ENCODE measurements around the gene SAP25. TPM values are rescaled to one million over a fixed set of nuclear protein-coding genes. Genes with fewer than 3 reads are reported as not detected.

The SAP25 gene
- 9.1 and 11.2 TPM in 2 replicates for total RNA-seq

DNA sequence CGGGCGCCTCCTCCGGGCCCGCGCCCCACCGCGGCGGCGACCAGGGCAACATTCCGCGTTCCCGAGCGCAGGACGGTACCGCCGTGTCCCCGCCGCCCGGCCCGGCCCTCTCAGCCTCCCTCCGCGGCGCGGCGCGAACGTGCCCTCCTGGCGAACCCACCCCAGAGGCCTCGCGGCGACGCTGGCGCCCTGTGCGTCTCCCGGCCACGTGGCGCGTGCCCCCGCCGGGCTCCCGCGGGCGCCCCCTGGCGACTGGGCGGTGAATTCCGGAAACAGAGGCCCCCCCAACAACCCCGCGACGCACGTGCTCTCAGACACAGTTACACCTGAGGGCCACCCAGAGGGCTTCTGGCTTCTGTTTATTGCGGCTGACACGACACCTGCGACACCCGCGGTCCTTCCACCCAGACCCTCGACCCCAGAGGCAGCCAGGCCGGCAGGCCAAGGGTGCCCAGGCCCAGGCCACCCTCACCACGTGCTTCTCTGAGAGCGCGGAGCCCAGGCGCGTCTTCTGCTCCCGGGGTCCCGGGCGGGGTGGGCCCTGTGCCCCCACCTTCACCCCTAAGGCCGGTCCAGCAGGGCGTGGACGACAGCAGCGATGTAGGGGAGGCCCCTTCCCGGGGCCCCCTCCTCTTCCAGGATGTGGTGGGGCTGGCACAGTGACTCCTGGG is at the start of gene SAP25:
Gene SAP25, minus strand, starts transcription at position 210 of the 671 bp plus-strand sequence. Its CDS starts 158 bp downstream, at position 52.
- no peak within 1 kb of the TSS for H3K4me3 Mint-ChIP-seq
- intact Hi-C loops (cut with micrococcal nuclease): no loop called here
- H3K4me1 Mint-ChIP-seq (ENCODE audit: low read depth): peaks cover 12% of the 10 kb centered on the region
- H3K27me3 Mint-ChIP-seq (ENCODE audit: insufficient read depth): peaks cover 7% of the 10 kb centered on the region
- no peaks in the 10 kb centered on the region for H3K9me3 Mint-ChIP-seq
- DNase-seq (ENCODE audit: low spot score): no peak
- H3K27ac Mint-ChIP-seq: no peak within 1 kb of the TSS
- H3K36me3 Mint-ChIP-seq (ENCODE audit: low read depth): peaks cover 7% of the 10 kb centered on the region

DNA sequence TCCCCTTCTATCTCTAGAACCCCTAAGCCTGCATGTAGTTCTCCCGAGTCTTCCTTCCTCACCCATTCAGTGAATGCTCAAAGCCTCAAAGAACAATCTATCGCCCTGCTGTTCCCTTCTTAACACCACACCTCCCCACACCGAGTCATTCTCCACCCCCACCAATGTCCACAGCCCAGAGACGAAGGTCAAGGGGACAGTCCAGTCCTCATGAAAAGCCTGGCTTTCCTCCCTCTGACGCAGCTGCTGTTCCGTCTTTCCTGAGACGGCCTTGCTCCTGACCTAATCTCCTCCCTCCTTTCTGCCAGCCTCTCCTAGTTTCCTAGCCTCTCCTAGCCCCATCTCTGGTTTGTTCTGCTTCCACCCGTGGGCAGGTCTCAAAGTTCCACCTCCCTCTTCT is 47.9 kb upstream of the SAP25 start:
- intact Hi-C loops (cut with micrococcal nuclease): no loop called here
- H3K9me3 Mint-ChIP-seq: no peaks in the 10 kb centered on the region
- H3K4me3 Mint-ChIP-seq: no peak overlapping the region
- peaks cover 28% of the 10 kb centered on the region for H3K4me1 Mint-ChIP-seq (ENCODE audit: low read depth)
- H3K27ac Mint-ChIP-seq: no peak overlapping the region
- DNase-seq (ENCODE audit: low spot score): no peak
- H3K36me3 Mint-ChIP-seq (ENCODE audit: low read depth): peaks cover 14% of the 10 kb centered on the region
- no peaks in the 10 kb centered on the region for H3K27me3 Mint-ChIP-seq (ENCODE audit: insufficient read depth)

DNA sequence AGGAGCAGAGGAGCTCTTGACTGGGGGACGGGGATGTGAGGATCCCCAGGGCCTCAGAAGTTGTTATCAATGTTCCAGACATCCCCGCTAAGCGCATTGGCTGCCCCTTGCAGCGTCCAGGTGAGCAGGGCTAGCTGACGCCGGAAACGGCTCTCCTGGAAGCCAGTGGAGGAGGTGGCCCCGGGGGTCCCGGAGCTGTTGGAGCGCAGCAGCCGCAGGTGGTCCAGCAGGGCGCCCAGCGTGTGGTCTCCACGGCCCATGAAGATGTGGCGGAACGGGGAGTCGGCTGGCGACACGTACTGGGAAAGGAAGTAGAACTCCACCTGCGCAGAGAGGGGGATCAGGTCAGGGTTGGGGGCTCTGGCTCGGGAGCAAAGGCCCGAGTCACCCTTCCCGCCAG is 47.1 kb upstream of the SAP25 start:
- peaks cover 21% of the 10 kb centered on the region for H3K4me1 Mint-ChIP-seq (ENCODE audit: low read depth)
- DNase-seq (ENCODE audit: low spot score): no peak
- H3K4me3 Mint-ChIP-seq: no peak overlapping the region
- intact Hi-C loops (cut with micrococcal nuclease): no loop called here
- no peaks in the 10 kb centered on the region for H3K27me3 Mint-ChIP-seq (ENCODE audit: insufficient read depth)
- peaks cover 16% of the 10 kb centered on the region for H3K36me3 Mint-ChIP-seq (ENCODE audit: low read depth)
- no peak overlapping the region for H3K27ac Mint-ChIP-seq
- no peaks in the 10 kb centered on the region for H3K9me3 Mint-ChIP-seq

DNA sequence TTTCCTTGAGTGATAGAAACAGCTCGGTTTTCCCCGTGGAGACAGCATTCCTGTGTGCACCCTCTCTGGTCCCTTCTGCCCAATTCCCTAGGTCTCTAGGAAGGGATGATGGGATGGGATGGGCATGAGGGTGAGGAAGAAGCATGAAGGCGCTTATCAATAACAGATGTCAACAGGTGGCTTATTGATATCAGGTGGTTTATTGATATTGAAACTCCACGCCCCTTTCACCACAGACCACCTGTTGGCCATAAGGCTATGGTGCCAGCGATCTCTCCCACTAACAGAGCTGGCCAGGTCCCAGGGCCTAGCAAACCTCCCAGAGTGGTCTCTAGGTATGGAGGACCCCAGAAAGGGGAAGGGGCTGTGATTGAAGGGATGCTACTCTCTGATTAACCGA is 46.5 kb upstream of the SAP25 start:
- no peak overlapping the region for H3K4me3 Mint-ChIP-seq
- H3K27me3 Mint-ChIP-seq (ENCODE audit: insufficient read depth): no peaks in the 10 kb centered on the region
- DNase-seq (ENCODE audit: low spot score): no peak
- H3K9me3 Mint-ChIP-seq: no peaks in the 10 kb centered on the region
- H3K36me3 Mint-ChIP-seq (ENCODE audit: low read depth): peaks cover 16% of the 10 kb centered on the region
- peaks cover 16% of the 10 kb centered on the region for H3K4me1 Mint-ChIP-seq (ENCODE audit: low read depth)
- intact Hi-C loops (cut with micrococcal nuclease): no loop called here
- H3K27ac Mint-ChIP-seq: no peak overlapping the region

DNA sequence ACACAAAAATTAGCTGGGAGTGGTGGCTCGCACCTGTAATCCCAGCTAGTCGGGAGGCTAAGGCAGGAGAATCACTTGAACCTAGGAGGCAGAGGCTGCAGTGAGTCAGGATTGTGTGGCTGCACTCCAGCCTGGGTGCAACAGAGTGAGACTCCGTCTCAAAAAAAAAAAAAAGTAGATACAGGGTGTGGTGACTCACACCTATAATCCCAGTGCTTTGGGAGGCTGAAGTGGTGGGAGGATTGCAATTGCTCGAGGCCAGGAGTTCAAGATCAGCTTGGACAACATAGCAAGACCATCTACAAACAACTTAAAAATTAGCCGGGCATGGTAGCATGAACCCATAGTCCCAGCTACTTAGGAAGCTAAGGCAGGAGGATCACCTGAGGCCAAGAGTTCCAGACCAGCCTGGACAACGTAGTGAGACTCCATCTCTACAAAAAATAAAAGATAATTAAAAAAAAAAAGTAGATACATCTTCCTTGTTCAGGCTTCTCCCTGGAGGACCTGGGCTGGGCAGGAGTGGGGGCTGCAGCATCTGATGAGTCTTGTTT is 40.7 kb upstream of the SAP25 start:
- no peak overlapping the region for H3K27ac Mint-ChIP-seq
- H3K36me3 Mint-ChIP-seq (ENCODE audit: low read depth): peaks cover 9% of the 10 kb centered on the region
- no peak for DNase-seq (ENCODE audit: low spot score)
- H3K4me3 Mint-ChIP-seq: no peak overlapping the region
- intact Hi-C loops (cut with micrococcal nuclease): no loop called here
- H3K27me3 Mint-ChIP-seq (ENCODE audit: insufficient read depth): peaks cover 6% of the 10 kb centered on the region
- H3K4me1 Mint-ChIP-seq (ENCODE audit: low read depth): peaks cover 22% of the 10 kb centered on the region
- H3K9me3 Mint-ChIP-seq: no peaks in the 10 kb centered on the region

DNA sequence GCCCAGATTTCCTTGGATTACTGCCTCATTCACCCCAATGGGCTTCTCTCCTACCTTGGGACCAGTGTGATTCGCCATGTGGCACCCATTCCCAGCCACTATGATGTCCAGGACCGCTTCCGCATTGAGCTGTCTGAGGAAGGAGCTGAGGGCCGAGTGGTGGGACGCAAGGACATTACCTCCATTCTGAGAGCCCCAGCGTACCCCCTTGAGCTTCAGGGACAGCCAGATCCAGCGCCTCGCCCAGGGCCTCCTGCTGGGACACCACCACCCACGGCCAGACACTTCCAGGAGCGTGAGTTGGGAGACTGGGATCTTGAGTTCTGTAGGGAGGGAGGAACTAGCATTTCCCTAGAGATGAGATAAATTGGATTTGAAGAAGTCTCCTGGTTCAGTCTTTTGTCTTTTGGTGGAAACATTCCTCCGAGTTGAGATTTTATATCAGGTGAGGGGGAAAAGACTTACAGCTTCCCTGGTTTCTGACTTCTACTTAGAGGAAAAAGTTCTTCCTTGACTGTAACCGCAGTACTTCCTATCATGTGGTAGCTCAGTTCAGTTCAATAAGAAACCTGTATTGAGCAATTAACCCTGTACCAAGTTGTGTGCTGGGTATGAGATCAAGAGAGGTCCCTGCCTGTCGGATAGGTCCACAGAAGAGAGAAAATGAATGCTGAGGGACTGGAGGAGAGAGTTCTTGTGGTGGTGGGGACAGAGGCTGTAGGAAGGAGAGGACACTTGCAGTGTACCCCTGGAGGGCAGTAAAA is 39.9 kb upstream of the SAP25 start:
- Mint-ChIP-seq H3K4me1 (ENCODE audit: low read depth) (peaks cover 22% of the 10 kb centered on the region), H3K27ac (no peak overlapping the region), H3K4me3 (peak overlapping the region; percentile 85), H3K27me3 (ENCODE audit: insufficient read depth) (peaks cover 7% of the 10 kb centered on the region), H3K36me3 (ENCODE audit: low read depth) (peaks cover 9% of the 10 kb centered on the region), H3K9me3 (no peaks in the 10 kb centered on the region)
- DNase-seq (ENCODE audit: low spot score): no peak
- intact Hi-C loops (cut with micrococcal nuclease): loop anchor here (2.0 kb wide), 2 partner anchors 69 to 185 kb away; partner anchors contain the start of genes MEPCE and ZCWPW1

DNA sequence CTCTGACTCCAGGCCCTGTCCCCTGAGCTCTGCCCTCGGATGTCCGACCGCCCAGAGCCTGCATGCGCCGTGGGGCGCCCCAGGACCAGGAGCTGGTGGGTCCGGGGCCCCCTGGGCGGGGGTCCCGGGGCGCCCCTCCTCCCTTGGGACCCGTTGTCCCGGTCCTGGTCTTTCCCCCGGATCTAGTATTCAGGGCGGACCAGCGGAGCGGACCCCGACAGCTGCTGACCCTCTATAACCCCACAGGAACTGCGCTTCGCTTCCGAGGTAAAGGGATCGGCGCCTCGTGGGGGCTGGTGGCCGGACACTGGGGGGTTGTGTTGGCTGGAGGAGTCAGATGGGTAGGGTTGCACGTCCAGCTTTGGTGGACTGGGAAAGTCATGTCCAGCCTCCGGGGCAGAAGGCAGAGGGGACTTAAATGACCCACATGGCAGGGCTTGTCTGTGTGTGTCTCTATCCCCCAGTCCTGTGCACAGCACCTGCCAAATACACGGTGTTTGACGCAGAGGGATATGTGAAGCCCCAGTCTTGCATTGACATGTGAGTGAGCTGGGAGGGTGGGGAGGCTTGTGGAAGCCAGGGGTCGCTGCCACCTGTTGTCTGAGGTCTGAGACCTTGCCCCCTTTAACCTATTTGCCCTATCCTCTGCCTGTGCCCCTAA is 39.2 kb upstream of the SAP25 start:
- Mint-ChIP-seq H3K4me3 (peak overlapping the region; percentile 85), H3K4me1 (ENCODE audit: low read depth) (peaks cover 22% of the 10 kb centered on the region), H3K36me3 (ENCODE audit: low read depth) (peaks cover 9% of the 10 kb centered on the region), H3K9me3 (no peaks in the 10 kb centered on the region), H3K27me3 (ENCODE audit: insufficient read depth) (peaks cover 7% of the 10 kb centered on the region), H3K27ac (no peak overlapping the region)
- no peak for DNase-seq (ENCODE audit: low spot score)
- intact Hi-C loops (cut with micrococcal nuclease): loop anchor here (1.0 to 2.0 kb wide), 11 partner anchors 9 to 239 kb away; partner anchors contain the start of genes FBXO24, GNB2, LRCH4 and MEPCE

DNA sequence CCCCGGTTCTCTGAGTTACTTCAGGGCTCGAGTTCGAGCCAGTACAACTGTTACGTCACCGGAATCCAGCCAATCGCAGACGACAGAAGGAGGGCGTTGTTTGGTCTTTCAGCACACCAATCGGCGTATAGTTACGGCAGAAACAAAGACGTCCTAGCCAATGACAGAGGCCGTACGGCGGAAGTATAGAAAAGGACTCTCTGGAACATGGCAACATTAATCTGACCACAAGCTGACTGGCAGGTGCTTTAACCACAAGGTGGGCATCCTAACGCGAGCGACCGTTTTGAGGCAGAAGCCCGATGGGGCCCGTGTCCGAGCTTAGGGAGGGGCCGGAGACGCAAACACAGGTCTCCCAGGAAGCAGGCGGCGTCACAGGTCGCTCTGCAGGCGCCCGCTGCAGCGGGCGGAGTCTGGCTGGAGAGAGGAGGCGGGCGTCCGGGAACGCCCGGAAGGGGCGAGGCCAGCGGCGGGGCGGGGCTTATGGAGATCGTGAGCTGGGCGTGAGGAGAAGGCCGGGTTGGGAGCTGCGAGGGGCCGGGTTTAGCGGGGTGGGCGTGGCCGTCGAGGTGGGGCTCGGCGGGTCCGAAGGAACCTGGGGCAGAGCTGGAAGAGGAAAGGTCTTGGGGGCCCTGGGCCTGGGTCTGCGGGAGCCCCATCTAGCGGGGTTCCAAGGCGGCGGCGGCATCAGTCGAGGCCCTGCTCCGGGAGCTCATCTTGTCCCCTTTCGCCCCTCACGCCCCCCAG is 38.5 kb upstream of the SAP25 start, which contains the start of gene MOSPD3:
Gene MOSPD3, plus strand, starts transcription at position 558 of the 747 bp plus-strand sequence. CDS start 252 bp downstream, outside the sequence.
- intact Hi-C loops (cut with micrococcal nuclease): loop anchor here (1.0 to 2.0 kb wide), 11 partner anchors 8 to 240 kb away; partner anchors contain the start of genes FBXO24, GNB2, LRCH4 and MEPCE
- peak; percentile 97 for DNase-seq (ENCODE audit: low spot score)
- Mint-ChIP-seq H3K9me3 (no peaks in the 10 kb centered on the region), H3K27ac (peak within 1 kb of the TSS; percentile 100), H3K36me3 (ENCODE audit: low read depth) (peaks cover 9% of the 10 kb centered on the region), H3K27me3 (ENCODE audit: insufficient read depth) (peaks cover 8% of the 10 kb centered on the region), H3K4me3 (peak within 1 kb of the TSS; percentile 98), H3K4me1 (ENCODE audit: low read depth) (peaks cover 22% of the 10 kb centered on the region)

DNA sequence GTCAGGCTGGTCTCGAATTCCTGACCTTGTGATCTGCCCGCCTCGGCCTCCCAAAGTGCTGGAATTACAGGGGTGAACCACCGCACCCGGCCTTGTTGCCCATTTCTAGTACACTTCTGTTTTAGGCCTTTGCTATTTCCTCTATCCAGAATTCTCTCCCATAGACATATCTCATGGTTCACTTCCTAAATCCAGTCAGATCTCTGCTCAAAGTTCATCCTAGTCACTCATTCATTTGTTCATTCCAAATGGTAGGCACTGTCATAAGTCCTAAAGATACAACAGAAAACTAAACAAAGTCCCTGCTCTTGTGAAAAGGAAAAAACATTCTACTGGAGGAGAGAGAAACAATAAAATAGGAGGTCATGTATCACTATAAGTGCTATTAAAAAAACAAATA is 36.3 kb upstream of the SAP25 start:
- H3K4me3 Mint-ChIP-seq: no peak overlapping the region
- peaks cover 30% of the 10 kb centered on the region for H3K4me1 Mint-ChIP-seq (ENCODE audit: low read depth)
- peaks cover 19% of the 10 kb centered on the region for H3K27me3 Mint-ChIP-seq (ENCODE audit: insufficient read depth)
- H3K27ac Mint-ChIP-seq: no peak overlapping the region
- no peak for DNase-seq (ENCODE audit: low spot score)
- peaks cover 3% of the 10 kb centered on the region for H3K36me3 Mint-ChIP-seq (ENCODE audit: low read depth)
- H3K9me3 Mint-ChIP-seq: no peaks in the 10 kb centered on the region
- intact Hi-C loops (cut with micrococcal nuclease): no loop called here

DNA sequence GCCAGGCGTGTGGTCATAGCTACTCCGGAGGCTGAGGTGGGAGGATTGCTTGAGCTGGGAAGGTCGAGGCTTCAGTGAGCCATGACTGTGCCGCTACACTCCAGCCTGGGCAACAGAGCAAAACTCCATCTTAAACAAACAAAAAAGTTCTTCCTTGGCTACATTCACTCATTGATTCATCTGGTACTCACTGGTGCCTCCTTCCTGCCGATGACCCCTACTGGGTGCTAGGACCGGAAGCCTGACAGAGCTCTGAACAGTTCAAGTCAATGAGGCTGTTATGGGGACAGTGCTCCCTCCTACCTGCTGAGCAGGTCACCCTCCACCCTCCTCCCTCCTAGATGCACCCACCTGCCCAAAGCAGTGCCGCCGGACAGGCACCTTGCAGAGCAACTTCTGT is 33.4 kb upstream of the SAP25 start:
- H3K27ac Mint-ChIP-seq: no peak overlapping the region
- H3K27me3 Mint-ChIP-seq (ENCODE audit: insufficient read depth): peaks cover 19% of the 10 kb centered on the region
- H3K4me3 Mint-ChIP-seq: no peak overlapping the region
- no peak for DNase-seq (ENCODE audit: low spot score)
- H3K4me1 Mint-ChIP-seq (ENCODE audit: low read depth): peaks cover 20% of the 10 kb centered on the region
- intact Hi-C loops (cut with micrococcal nuclease): no loop called here
- H3K36me3 Mint-ChIP-seq (ENCODE audit: low read depth): no peaks in the 10 kb centered on the region
- no peaks in the 10 kb centered on the region for H3K9me3 Mint-ChIP-seq

DNA sequence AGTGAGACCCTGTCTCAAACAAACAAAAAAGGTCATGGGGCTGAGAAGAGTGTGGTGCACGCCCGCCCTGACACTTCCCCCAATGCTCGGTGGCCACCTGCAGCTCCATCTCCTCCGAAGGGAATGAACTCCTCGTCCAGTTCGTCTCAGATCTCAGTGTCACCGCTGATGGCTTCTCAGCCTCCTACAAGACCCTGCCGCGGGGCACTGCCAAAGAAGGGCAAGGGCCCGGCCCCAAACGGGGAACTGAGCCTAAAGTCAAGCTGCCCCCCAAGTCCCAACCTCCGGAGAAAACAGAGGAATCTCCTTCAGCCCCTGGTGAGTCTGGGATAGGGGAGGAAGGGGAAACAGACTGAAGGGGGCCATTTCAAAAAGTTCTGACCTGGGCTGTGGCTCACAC is 32.6 kb upstream of the SAP25 start:
- no peak for DNase-seq (ENCODE audit: low spot score)
- H3K36me3 Mint-ChIP-seq (ENCODE audit: low read depth): no peaks in the 10 kb centered on the region
- H3K27me3 Mint-ChIP-seq (ENCODE audit: insufficient read depth): peaks cover 19% of the 10 kb centered on the region
- H3K4me1 Mint-ChIP-seq (ENCODE audit: low read depth): peaks cover 20% of the 10 kb centered on the region
- intact Hi-C loops (cut with micrococcal nuclease): no loop called here
- H3K9me3 Mint-ChIP-seq: no peaks in the 10 kb centered on the region
- no peak overlapping the region for H3K27ac Mint-ChIP-seq
- no peak overlapping the region for H3K4me3 Mint-ChIP-seq
